Astrocyte of the spinal cord (primary cell): Measurements from ENCODE around the gene SAT2.

ENCODE experiments used
- DNase-seq: peaks from one replicate; pipeline ENCODE4 v3.0.0; 2011; ENCODE audit warnings: low read depth, low spot score
- H3K4me3 ChIP-seq: 2 replicates; pipeline ENCODE4 v1.5.1; 2011; ENCODE audit warnings: low read depth, mild to moderate bottlenecking, low read length, moderate library complexity
- CTCF ChIP-seq: IDR thresholded peaks from 2 replicates; pipeline ENCODE4 v1.5.1; 2012; ENCODE audit warnings: low read depth, mild to moderate bottlenecking, low read length, inconsistent platforms
- in situ Hi-C: cut with HindIII; loops from 2 replicates; pipeline ENCODE4 v1.10.0; 2017; ENCODE audit warnings: low sequenced_read_pairs

SAT2 gene

GRCh38 chr17:7579834-7580603, 47.6 kb downstream of the SAT2 start:
- no peak overlapping the region for H3K4me3 ChIP-seq
- DNase-seq, result no peak
- TF ChIP-seq CTCF, result no peak
- in situ Hi-C loops, result no loop called here

GRCh38 chr17:7579001-7579833, 48.4 kb downstream of the SAT2 start, which contains the start of gene CD68:
Gene CD68 (plus strand): TSS chr17:7579638. CDS start chr17:7579678, 40 bp downstream.
- H3K4me3 ChIP-seq, result no peak within 1 kb of the TSS
- DNase-seq, result peak; percentile 82
- in situ Hi-C loops, result no loop called here
- no peak for TF ChIP-seq CTCF

GRCh38 chr17:7577327-7578199, 50.1 kb downstream of the SAT2 start:
- no peak overlapping the region for H3K4me3 ChIP-seq
- no peak for TF ChIP-seq CTCF
- in situ Hi-C loops, result no loop called here
- no peak for DNase-seq

GRCh38 chr17:7576432-7576937, 51.1 kb downstream of the SAT2 start:
- no peak for TF ChIP-seq CTCF
- in situ Hi-C loops, result no loop called here

More at GRCh38 chr17:7576432-7576937, 51.1 kb downstream of the SAT2 start:
- no peak overlapping the region for H3K4me3 ChIP-seq
- no peak for DNase-seq
